Esophagus muscularis mucosa (tissue), 3 donors: ENCODE results near the gene PSMB2.

ENCODE experiments used
- POLR2AphosphoS5 ChIP-seq, 2 donors: sonication (generic); formaldehyde crosslinking; IDR thresholded peaks; one replicate each; pipeline ENCODE4 v1.6.1; 2017; ENCODE audit warnings: antibody characterized with exemption in 2 of 2
- TF ChIP-seq, protein P1 (sequence below), 3 experiments: fragments of 200-600 bp in 2 of 3; fragments of 450-650 bp in 1 of 3; sonication (generic) in 2 of 3; IDR thresholded peaks; one replicate each; pipeline ENCODE4 v1.5.1; 2017 to 2019; ENCODE audit warnings: antibody characterized with exemption in 3 of 3, mild to moderate bottlenecking in 2 of 3, moderate library complexity in 1 of 3

- TF ChIP-seq, protein P1, sequence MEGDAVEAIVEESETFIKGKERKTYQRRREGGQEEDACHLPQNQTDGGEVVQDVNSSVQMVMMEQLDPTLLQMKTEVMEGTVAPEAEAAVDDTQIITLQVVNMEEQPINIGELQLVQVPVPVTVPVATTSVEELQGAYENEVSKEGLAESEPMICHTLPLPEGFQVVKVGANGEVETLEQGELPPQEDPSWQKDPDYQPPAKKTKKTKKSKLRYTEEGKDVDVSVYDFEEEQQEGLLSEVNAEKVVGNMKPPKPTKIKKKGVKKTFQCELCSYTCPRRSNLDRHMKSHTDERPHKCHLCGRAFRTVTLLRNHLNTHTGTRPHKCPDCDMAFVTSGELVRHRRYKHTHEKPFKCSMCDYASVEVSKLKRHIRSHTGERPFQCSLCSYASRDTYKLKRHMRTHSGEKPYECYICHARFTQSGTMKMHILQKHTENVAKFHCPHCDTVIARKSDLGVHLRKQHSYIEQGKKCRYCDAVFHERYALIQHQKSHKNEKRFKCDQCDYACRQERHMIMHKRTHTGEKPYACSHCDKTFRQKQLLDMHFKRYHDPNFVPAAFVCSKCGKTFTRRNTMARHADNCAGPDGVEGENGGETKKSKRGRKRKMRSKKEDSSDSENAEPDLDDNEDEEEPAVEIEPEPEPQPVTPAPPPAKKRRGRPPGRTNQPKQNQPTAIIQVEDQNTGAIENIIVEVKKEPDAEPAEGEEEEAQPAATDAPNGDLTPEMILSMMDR (IDR thresholded peaks at IDR 0.05): no peak
- TF ChIP-seq POLR2AphosphoS5 (IDR thresholded peaks at IDR 0.05): no peak
Observed at GRCh38 chr1:35587736-35588135, 53.6 kb downstream of the PSMB2 start.
